AG09309 (cell line): Measurements from ENCODE around the gene ABCG1.

Experiments
- DNase-seq: peaks from one replicate; pipeline ENCODE4 v3.0.0-alpha.2; 2010; ENCODE audit warnings: low read depth
- H3K4me3 ChIP-seq: 2 replicates; pipeline ENCODE4 v1.5.1; 2011; ENCODE audit warnings: mild to moderate bottlenecking, low read depth, low read length, moderate library complexity; ENCODE audit not compliant: control insufficient read depth
- TF ChIP-seq, protein P1 (sequence below): IDR thresholded peaks from 2 replicates; pipeline ENCODE4 v1.5.1; 2011; ENCODE audit warnings: mild to moderate bottlenecking, low read depth, low read length, inconsistent platforms; ENCODE audit not compliant: insufficient read depth, control insufficient read depth; ENCODE audit errors: missing control alignments

Gene ABCG1

DNA sequence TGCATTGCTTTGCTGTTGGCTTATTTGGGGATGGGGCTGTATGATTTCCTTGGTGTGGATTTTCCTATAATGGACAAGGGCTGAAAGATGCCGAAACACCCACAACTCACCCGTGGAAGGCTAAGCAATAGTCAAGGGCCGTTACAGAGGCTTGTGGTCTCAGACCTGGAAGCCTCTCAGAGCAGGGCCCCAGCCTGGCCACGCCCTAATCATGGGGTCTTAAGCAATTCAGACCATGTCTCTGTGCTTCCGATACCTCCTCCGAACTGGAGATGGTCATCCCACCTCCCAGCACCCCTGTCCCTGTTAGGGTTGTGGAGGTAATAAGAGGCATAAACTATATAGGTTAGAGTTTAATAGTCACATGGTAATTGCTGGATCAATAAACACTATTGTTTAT is 3.4 kb downstream of the ABCG1 start:
- no peak for DNase-seq
- H3K4me3 ChIP-seq, result no peak overlapping the region
- TF ChIP-seq, protein P1, sequence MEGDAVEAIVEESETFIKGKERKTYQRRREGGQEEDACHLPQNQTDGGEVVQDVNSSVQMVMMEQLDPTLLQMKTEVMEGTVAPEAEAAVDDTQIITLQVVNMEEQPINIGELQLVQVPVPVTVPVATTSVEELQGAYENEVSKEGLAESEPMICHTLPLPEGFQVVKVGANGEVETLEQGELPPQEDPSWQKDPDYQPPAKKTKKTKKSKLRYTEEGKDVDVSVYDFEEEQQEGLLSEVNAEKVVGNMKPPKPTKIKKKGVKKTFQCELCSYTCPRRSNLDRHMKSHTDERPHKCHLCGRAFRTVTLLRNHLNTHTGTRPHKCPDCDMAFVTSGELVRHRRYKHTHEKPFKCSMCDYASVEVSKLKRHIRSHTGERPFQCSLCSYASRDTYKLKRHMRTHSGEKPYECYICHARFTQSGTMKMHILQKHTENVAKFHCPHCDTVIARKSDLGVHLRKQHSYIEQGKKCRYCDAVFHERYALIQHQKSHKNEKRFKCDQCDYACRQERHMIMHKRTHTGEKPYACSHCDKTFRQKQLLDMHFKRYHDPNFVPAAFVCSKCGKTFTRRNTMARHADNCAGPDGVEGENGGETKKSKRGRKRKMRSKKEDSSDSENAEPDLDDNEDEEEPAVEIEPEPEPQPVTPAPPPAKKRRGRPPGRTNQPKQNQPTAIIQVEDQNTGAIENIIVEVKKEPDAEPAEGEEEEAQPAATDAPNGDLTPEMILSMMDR, result no peak

DNA sequence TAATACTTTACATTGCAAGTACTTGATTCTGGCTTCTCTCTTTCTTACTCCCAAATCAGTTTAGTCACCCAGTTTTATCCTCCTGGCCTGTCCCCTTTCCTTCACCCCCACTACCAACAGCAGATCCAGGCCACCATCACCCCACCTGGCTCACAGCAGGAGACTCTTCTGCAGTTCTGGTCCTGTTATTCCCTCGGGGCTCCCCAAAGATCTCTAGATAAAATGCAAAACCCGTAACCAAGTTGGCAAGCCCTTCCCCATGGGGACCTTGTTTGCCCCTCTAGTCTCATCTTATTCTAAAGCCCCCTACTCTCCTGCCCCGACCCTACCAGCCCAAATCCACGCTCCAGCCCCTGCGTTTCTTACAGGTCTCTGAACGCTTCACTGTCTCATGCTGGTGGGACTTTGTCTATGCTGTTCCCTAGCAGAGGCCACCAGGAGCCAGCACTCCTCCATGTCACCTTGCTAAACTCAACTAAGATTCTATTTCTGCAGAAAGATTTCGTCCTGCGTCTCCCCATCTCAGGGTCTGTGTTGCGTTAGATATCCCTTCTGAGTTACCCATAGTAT is 4.0 kb downstream of the ABCG1 start:
- H3K4me3 ChIP-seq, result no peak overlapping the region
- TF ChIP-seq, protein P1, result no peak
- no peak for DNase-seq

DNA sequence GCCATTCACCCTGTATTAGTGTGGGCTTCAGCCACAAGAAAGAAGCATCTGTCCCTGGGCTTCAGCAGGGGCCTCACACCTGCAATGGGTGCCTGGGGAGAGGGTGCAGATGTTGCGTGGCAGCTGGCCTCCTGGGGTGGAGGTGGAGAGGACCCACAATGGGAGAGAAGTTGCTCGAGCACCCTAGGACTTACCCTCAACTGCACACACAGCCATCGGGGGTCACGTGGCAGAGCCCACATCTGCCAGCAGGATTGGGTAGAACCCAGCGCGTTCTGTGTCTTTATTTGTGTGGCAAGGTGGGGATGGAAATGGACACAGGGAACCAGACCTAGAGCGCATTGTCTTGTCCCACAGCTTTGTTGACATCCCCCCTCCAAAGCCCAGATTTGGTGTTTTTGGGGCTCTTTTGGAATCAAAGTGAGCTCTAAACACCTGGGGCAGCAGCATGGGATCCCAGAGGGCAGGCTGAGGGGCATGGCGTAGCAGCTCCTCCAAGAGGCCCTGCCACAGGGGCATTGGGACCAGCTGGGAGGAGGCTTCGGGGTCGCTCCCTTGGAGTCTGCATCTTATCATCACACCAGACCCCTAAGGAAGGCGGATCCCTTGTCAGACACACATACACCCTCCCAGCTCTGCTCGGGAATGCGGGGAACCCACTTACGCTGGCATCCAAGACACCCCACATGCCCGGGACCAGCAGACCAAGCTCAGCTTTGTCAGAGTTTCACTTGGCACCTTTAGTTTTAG is 5.1 kb downstream of the ABCG1 start:
- TF ChIP-seq, protein P1, result no peak
- no peak for DNase-seq
- no peak overlapping the region for H3K4me3 ChIP-seq

DNA sequence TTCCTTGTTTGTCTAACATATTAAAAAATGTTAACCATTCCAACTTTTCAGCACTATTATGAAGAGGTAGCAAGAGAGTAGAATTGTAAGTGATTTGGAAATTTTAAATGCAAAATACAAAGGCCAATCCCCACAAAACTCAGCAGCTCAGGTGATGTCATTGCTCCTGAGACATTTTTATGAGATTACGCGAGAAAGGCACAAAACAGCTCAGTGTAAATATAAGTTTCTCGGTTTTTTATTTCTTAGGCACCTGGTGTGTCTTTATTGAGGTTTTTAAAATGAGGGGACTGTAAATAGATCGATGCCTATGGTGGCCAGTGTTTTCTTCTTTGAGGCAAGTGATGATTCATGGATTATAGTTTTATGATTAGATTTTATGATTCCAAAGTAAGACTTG is 6.1 kb downstream of the ABCG1 start:
- no peak overlapping the region for H3K4me3 ChIP-seq
- TF ChIP-seq, protein P1, result no peak
- DNase-seq, result no peak

DNA sequence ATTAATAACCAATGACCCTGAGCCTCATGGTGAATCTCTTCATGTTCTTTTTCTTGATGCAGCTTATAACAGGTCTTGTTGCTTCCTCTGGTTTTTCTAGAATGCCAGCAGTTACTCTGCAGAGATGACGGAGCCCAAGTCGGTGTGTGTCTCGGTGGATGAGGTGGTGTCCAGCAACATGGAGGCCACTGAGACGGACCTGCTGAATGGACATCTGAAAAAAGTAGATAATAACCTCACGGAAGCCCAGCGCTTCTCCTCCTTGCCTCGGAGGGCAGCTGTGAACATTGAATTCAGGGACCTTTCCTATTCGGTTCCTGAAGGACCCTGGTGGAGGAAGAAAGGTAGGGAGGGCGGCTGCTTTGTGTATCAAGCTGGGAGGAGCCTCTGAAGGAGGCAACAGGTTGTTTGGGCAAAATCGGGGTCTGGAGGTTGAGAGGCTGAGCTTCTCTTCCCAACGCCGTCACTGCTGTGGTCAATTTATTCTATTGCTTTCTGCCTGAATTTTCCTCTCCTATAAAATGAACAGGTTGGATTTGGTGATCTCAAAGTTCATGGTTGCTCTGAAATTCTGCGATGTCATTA is 6.7 kb downstream of the ABCG1 start:
- DNase-seq, result no peak
- TF ChIP-seq, protein P1, result no peak
- no peak overlapping the region for H3K4me3 ChIP-seq

DNA sequence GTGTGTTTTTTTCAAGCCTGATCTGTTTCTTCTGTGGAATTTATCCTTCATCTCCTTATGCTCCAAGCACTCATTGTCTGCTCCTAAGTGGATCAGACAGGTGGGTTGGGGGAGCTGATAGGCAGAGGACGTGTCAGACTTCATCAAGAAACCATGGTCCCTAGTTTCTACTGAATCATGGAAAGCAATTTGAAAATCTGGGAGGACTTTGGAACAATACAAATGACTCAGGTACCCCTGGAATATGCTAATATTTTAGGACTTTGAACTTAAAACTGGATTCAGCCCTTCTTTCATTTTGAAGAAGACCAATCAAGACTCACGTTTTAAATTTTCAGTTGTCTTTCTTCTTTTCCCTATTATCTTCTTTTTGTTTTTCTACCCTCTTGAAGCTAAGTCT is 7.7 kb downstream of the ABCG1 start:
- DNase-seq, result no peak
- H3K4me3 ChIP-seq, result no peak overlapping the region
- TF ChIP-seq, protein P1, result no peak
